SK-N-SH (cell line): ENCODE measurements around the gene POLR1A. TPM values are rescaled to one million over a fixed set of nuclear protein-coding genes. Genes with fewer than 3 reads are reported as not detected.
A peak's percentile ranks its signal among the peaks of the same experiment; 100 is the strongest.

Source experiments
- CTCF ChIA-PET: fragments of 300-600, 350-600 bp; formaldehyde crosslinking; extraction: SDS; loops from one replicate; lab custom pipeline; 2021; lab: Yijun Ruan, JAX
- POLR2A ChIA-PET: fragments of 350-600 bp; sonication (Branson Sonifier 250); formaldehyde crosslinking; extraction: SDS; loops from one replicate; lab custom pipeline; 2020; ENCODE audit warnings: antibody characterized with exemption, inconsistent platforms; lab: Yijun Ruan, JAX
- DNase-seq: peaks from one replicate; pipeline ENCODE4 v3.0.0; 2012
- H2AFZ ChIP-seq: fragments of 200-600 bp; sonication (generic); 2 replicates; pipeline ENCODE4 v1.8.1; 2016; ENCODE audit warnings: antibody characterized with exemption, mild to moderate bottlenecking, low read depth
- H3F3A ChIP-seq: fragments of 200-600 bp; sonication (generic); replicated peaks from 2 replicates; pipeline ENCODE3; 2016; ENCODE audit warnings: antibody characterized with exemption, mild to moderate bottlenecking; ENCODE audit not compliant: insufficient read depth
- H3K27ac ChIP-seq, 2 experiments: fragments of 200-500 bp in 1 of 2; fragments of 200-600 bp in 1 of 2; sonication (Bioruptor generic) in 1 of 2; sonication (generic), shearing (Covaris generic) in 1 of 2; 2 replicates each; pipeline versions ENCODE4 v1.5.1 to v1.6.1; 2014 to 2016; ENCODE audit warnings: low read depth in 2 of 2, inconsistent platforms in 1 of 2, low read length in 1 of 2, mild to moderate bottlenecking in 1 of 2, mixed read lengths in 1 of 2
- H3K27me3 ChIP-seq: fragments of 200-600 bp; sonication (generic), shearing (Covaris generic); 2 replicates; pipeline ENCODE4 v1.6.1; 2016; ENCODE audit warnings: mixed run types; ENCODE audit not compliant: insufficient read depth
- H3K36me3 ChIP-seq, 2 experiments: fragments of 200-500 bp in 1 of 2; fragments of 200-600 bp in 1 of 2; sonication (Bioruptor generic) in 1 of 2; sonication (generic) in 1 of 2; replicated peaks in 1 of 2; 2 replicates each; pipeline versions ENCODE3 to v1.5.1; 2014 to 2016; ENCODE audit warnings: low read length in 1 of 2, mild to moderate bottlenecking in 1 of 2; ENCODE audit not compliant: insufficient read depth in 2 of 2, control insufficient read depth in 1 of 2
- H3K4me1 ChIP-seq, 2 experiments: fragments of 200-500 bp in 1 of 2; fragments of 200-600 bp in 1 of 2; sonication (Bioruptor generic) in 1 of 2; sonication (generic), shearing (Covaris generic) in 1 of 2; 2 replicates each; pipeline versions ENCODE4 v1.5.1 to v1.6.1; 2014 to 2016; ENCODE audit warnings: low read depth in 1 of 2, low read length in 1 of 2, mixed run types in 1 of 2; ENCODE audit not compliant: insufficient read depth in 2 of 2, control insufficient read depth in 1 of 2
- H3K4me2 ChIP-seq: fragments of 200-600 bp; sonication (generic), shearing (Covaris generic); 2 replicates; pipeline ENCODE4 v1.6.1; 2017; ENCODE audit warnings: mixed run types
- H3K4me3 ChIP-seq, 2 experiments: fragments of 200-500 bp in 1 of 2; fragments of 200-600 bp in 1 of 2; sonication (Bioruptor generic) in 1 of 2; sonication (generic), shearing (Covaris generic) in 1 of 2; 2 replicates each; pipeline versions ENCODE4 v1.5.1 to v1.8.1; 2014 to 2016; ENCODE audit warnings: low read depth in 2 of 2, inconsistent platforms in 1 of 2, low read length in 1 of 2, mild to moderate bottlenecking in 1 of 2, mixed read lengths in 1 of 2, moderate library complexity in 1 of 2
- H3K79me2 ChIP-seq: fragments of 200-600 bp; sonication (generic); 2 replicates; pipeline ENCODE4 v1.8.1; 2017; ENCODE audit warnings: mild to moderate bottlenecking; ENCODE audit not compliant: insufficient read depth
- H3K9ac ChIP-seq: fragments of 200-600 bp; sonication (generic); 2 replicates; pipeline ENCODE4 v1.6.1; 2017; ENCODE audit warnings: mixed run types
- H3K9me2 ChIP-seq: fragments of 200-600 bp; sonication (generic); 2 replicates; pipeline ENCODE4 v1.6.1; 2017; ENCODE audit warnings: mixed run types
- H3K9me3 ChIP-seq: fragments of 200-600 bp; sonication (generic); 2 replicates; pipeline ENCODE4 v1.6.1; 2017; ENCODE audit warnings: mixed run types, mild to moderate bottlenecking, moderate library complexity
- H4K20me1 ChIP-seq: fragments of 200-600 bp; sonication (generic); 2 replicates; pipeline ENCODE4 v1.6.1; 2017; ENCODE audit warnings: mild to moderate bottlenecking, mixed run types; ENCODE audit not compliant: insufficient read depth
- CHD2 ChIP-seq: fragments of 150-350 bp; IDR thresholded peaks from 2 replicates; pipeline ENCODE4 v1.6.1; 2018; ENCODE audit warnings: low read length; ENCODE audit not compliant: partially characterized antibody
- CTCF ChIP-seq: fragments of 200-600 bp; sonication (generic); IDR thresholded peaks from 2 replicates; pipeline ENCODE4 v1.6.1; 2017; ENCODE audit warnings: antibody characterized with exemption, mild to moderate bottlenecking, moderate library complexity
- ELF1 ChIP-seq: IDR thresholded peaks from 2 replicates; pipeline ENCODE4 v1.4.0; 2012
- EP300 ChIP-seq, 2 experiments: IDR thresholded peaks; 2 replicates each; pipeline versions ENCODE4 v1.4.0 to v1.6.1; 2012; ENCODE audit warnings: borderline replicate concordance in 1 of 2, low read depth in 1 of 2, low read length in 1 of 2
- EZH2phosphoT487 ChIP-seq: fragments of 200-600 bp; sonication (generic); IDR thresholded peaks from 2 replicates; pipeline ENCODE4 v1.6.1; 2017; ENCODE audit warnings: low read depth, mixed run types, mild to moderate bottlenecking, antibody characterized with exemption, moderate library complexity, borderline replicate concordance
- FOXJ3 ChIP-seq: sonication (generic); formaldehyde crosslinking; IDR thresholded peaks from 2 replicates; pipeline ENCODE4 v1.5.1; 2020; ENCODE audit warnings: mild to moderate bottlenecking, missing genetic modification reagents
- GABPA ChIP-seq: IDR thresholded peaks from 2 replicates; pipeline ENCODE4 v1.4.0; 2012; ENCODE audit warnings: low read depth, mild to moderate bottlenecking
- MEF2A ChIP-seq: IDR thresholded peaks from 2 replicates; pipeline ENCODE4 v1.4.0; 2012; ENCODE audit warnings: low read depth, borderline replicate concordance
- MXI1 ChIP-seq: IDR thresholded peaks from 2 replicates; pipeline ENCODE4 v1.6.1; 2012; ENCODE audit warnings: mild to moderate bottlenecking, low read depth, low read length, improper control_type of control experiment
- NRF1 ChIP-seq: IDR thresholded peaks from 2 replicates; pipeline ENCODE4 v1.6.1; 2012; ENCODE audit warnings: low read depth, mild to moderate bottlenecking, low read length
- PBX3 ChIP-seq: IDR thresholded peaks from 2 replicates; pipeline ENCODE4; 2012
- POLR2AphosphoS5 ChIP-seq: IDR thresholded peaks from 2 replicates; pipeline ENCODE4 v1.6.1; 2012; ENCODE audit warnings: low read depth, low read length
- RAD21 ChIP-seq: IDR thresholded peaks from 2 replicates; pipeline ENCODE4 v1.6.1; 2012; ENCODE audit warnings: mild to moderate bottlenecking, low read length
- REST ChIP-seq: IDR thresholded peaks from 2 replicates; pipeline ENCODE4 v1.6.1; 2012; ENCODE audit warnings: mild to moderate bottlenecking, low read depth, low read length, moderate library complexity
- RFX5 ChIP-seq: IDR thresholded peaks from 2 replicates; pipeline ENCODE4 v1.6.1; 2012; ENCODE audit warnings: mild to moderate bottlenecking, improper control_type of control experiment, low read length
- RXRA ChIP-seq: IDR thresholded peaks from 2 replicates; pipeline ENCODE4 v1.4.0; 2012; ENCODE audit warnings: low read depth, mild to moderate bottlenecking, borderline replicate concordance
- SMC3 ChIP-seq: IDR thresholded peaks from 2 replicates; pipeline ENCODE4 v1.6.1; 2012; ENCODE audit warnings: low read depth, low read length, improper control_type of control experiment
- TCF12 ChIP-seq: IDR thresholded peaks from 2 replicates; pipeline ENCODE4 v1.4.0; 2012
- USF2 ChIP-seq: fragments of 150-350 bp; IDR thresholded peaks from 2 replicates; pipeline ENCODE4 v1.6.1; 2017; ENCODE audit warnings: antibody characterized with exemption, low read length, low read depth, borderline replicate concordance
- YY1 ChIP-seq: IDR thresholded peaks from 2 replicates; pipeline ENCODE4 v1.4.0; 2012; ENCODE audit warnings: low read depth, mild to moderate bottlenecking
- WGBS: methylation state at CpG from one replicate; pipeline ENCODE4 v1.1.6; 2017; ENCODE audit warnings: low lambda C conversion rate; 5-methylcytosine and 5-hydroxymethylcytosine counted together
- polyA plus RNA-seq, 3 experiments: library from polyadenylated mRNA; depleted of rRNA; stranded (reverse); fragments of >200 nt; gene quantifications; 2 replicates each; pipeline ENCODE4 v1.2.3, GENCODE V29; 2012

Gene POLR1A
- polyA plus RNA-seq, 1 of the 3 experiments (the other 2 are of a cell fraction) = 6.1 TPM

DNA sequence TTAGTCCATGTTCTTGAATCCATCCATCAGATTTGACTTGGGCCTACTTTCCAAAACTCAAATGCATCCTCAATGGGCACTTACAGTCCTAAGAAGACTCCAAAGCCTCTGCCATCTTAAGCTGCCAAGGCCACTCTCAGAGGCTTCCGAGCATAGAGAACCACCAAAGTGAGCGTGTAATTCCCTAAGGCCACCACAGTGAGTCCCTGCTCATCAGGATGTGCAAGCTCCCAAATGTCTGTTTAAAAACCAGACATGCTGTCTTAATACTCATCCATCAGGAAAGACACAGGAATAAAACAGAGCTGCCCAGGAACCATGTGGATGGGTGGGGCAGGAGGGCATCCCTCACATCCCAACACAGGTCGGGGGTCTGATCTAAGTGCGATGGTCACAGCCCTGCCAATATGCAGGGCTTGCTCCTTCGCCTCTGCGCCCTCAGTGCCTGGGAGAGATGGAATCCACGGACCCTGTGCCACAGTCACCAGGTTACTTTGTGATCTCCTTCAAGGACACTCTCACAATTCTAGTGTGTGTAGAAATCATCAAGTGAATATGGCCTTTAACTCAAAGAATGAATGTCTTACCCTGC, 80.4 kb downstream of the POLR1A start:
- Histone ChIP-seq H3K4me1 (no peaks in the 10 kb centered on the region), H3K4me2 (no peak overlapping the region), H2AFZ (no peak overlapping the region), H3F3A (no peaks in the 10 kb centered on the region), H3K9ac (no peak overlapping the region), H3K27ac (no peak overlapping the region), H3K36me3 (peaks cover 5 to 47% of the 10 kb centered on the region in 2 experiments), H3K27me3 (no peaks in the 10 kb centered on the region), H3K79me2 (no peaks in the 10 kb centered on the region), H3K4me3 (no peak overlapping the region), H3K9me2 (no peaks in the 10 kb centered on the region), H4K20me1 (no peaks in the 10 kb centered on the region), H3K9me3 (no peaks in the 10 kb centered on the region)
- ChIA-PET CTCF (interaction anchor here (1.2 to 2.5 kb wide), 2 partner anchors 22 to 136 kb away, joined by 3 to 8 read pairs; partner anchors contain the start of gene ST3GAL5), POLR2A (no interaction called here)
- no peak for TF ChIP-seq YY1
- no peak for TF ChIP-seq USF2
- peak; percentile 31; the same call in 1 of the 2 replicates for TF ChIP-seq RAD21
- no peak for TF ChIP-seq PBX3
- TF ChIP-seq GABPA = no peak
- TF ChIP-seq NRF1 = no peak
- 0 out of 2 replicates have a peak, but pooled peaks have one; percentile 18 for TF ChIP-seq CTCF
- TF ChIP-seq SMC3 = no peak
- 100% methylated on average over 2 of the region's 7 CpGs for WGBS
- DNase-seq = no peak

GRCh38 chr2:86023366-86023712, 82.3 kb downstream of the POLR1A start:
- Histone ChIP-seq H3K36me3 (peaks cover 4 to 32% of the 10 kb centered on the region in 2 experiments), H3K27me3 (no peaks in the 10 kb centered on the region), H3K4me3 (no peak overlapping the region), H2AFZ (no peak overlapping the region), H3K79me2 (no peaks in the 10 kb centered on the region), H3K27ac (no peak overlapping the region), H4K20me1 (no peaks in the 10 kb centered on the region), H3K9me2 (no peaks in the 10 kb centered on the region), H3F3A (no peaks in the 10 kb centered on the region), H3K4me1 (no peaks in the 10 kb centered on the region), H3K9ac (no peak overlapping the region), H3K4me2 (no peak overlapping the region), H3K9me3 (no peaks in the 10 kb centered on the region)
- WGBS = 100% methylated on average over 2 of the region's 2 CpGs
- ChIA-PET CTCF (no interaction called here), POLR2A (no interaction called here)
- no peak for DNase-seq
- TF ChIP-seq TCF12 (no peak), MEF2A (no peak), EZH2phosphoT487 (no peak), FOXJ3 (CRISPR knock-in tag) (no peak), MXI1 (no peak), RFX5 (no peak), NRF1 (no peak), RXRA (no peak), CHD2 (no peak), REST (no peak), POLR2AphosphoS5 (no peak), USF2 (no peak), EP300 (IDR thresholded peaks at IDR 0.05; ENCODE audit: borderline replicate concordance in 1 of 2, low read depth in 1 of 2, low read length in 1 of 2) (no peak), ELF1 (no peak)
